Amygdala (tissue), 56 donors: ENCODE data around the gene P2RY2.

Experiments used
- DNase-seq, 56 donors: peaks; one replicate each; lab custom pipeline; 2025; lab: John Stamatoyannopoulos, UW

P2RY2 gene

GRCh38 chr11:73275381-73275750 lies 57.3 kb downstream of the P2RY2 start:
- DNase-seq = no peak

GRCh38 chr11:73277467-73277866 lies 59.4 kb downstream of the P2RY2 start:
- DNase-seq = no peak

- DNase-seq = peak in 1 of 56 donors; percentile 33
These were observed 62.5 kb downstream of the P2RY2 start for GRCh38 chr11:73280626-73281025.

GRCh38 chr11:73281201-73281741 lies 63.2 kb downstream of the P2RY2 start:
- DNase-seq = no peak

- DNase-seq = no peak
These were observed 63.9 kb downstream of the P2RY2 start for GRCh38 chr11:73281796-73282660.

GRCh38 chr11:73283276-73284000 lies 65.4 kb downstream of the P2RY2 start:
- DNase-seq = no peak

GRCh38 chr11:73284106-73284505 lies 66.0 kb downstream of the P2RY2 start:
- no peak for DNase-seq

- DNase-seq = no peak
These were observed 67.6 kb downstream of the P2RY2 start for GRCh38 chr11:73285721-73286120.
